ENCODE results near the gene GPR108.

GPR108 gene

GRCh38 chr19:6700586-6701316, 36.6 kb downstream of the GPR108 start:
- no peak for DNase-seq

- DNase-seq: no peak
These were observed 37.4 kb downstream of the GPR108 start for GRCh38 chr19:6699935-6700334.

GRCh38 chr19:6697291-6697690, 40.1 kb downstream of the GPR108 start:
- DNase-seq: no peak

GRCh38 chr19:6696239-6696820, 41.0 kb downstream of the GPR108 start:
- DNase-seq: no peak

GRCh38 chr19:6694147-6694815, 43.1 kb downstream of the GPR108 start:
- DNase-seq: no peak

- no peak for DNase-seq
These were observed 43.7 kb downstream of the GPR108 start for GRCh38 chr19:6693681-6694080.

- DNase-seq: no peak
These were observed 44.3 kb downstream of the GPR108 start for GRCh38 chr19:6693056-6693471.

- DNase-seq: no peak
These were observed 45.4 kb downstream of the GPR108 start for GRCh38 chr19:6692027-6692426.

GRCh38 chr19:6691342-6691741, 46.0 kb downstream of the GPR108 start:
- DNase-seq: no peak

- no peak for DNase-seq
These were observed 47.1 kb downstream of the GPR108 start for GRCh38 chr19:6690160-6690885.

GRCh38 chr19:6687114-6687513, 50.3 kb downstream of the GPR108 start:
- no peak for DNase-seq

- no peak for DNase-seq
These were observed 50.8 kb downstream of the GPR108 start for GRCh38 chr19:6686628-6686975.

GRCh38 chr19:6685962-6686627, 51.3 kb downstream of the GPR108 start:
- DNase-seq: no peak

- DNase-seq: no peak
These were observed 51.9 kb downstream of the GPR108 start for GRCh38 chr19:6685482-6685881.

- no peak for DNase-seq
These were observed 53.4 kb downstream of the GPR108 start for GRCh38 chr19:6683971-6684370.

GRCh38 chr19:6682607-6683128, 54.7 kb downstream of the GPR108 start:
- no peak for DNase-seq

GRCh38 chr19:6680141-6680540, 57.2 kb downstream of the GPR108 start:
- DNase-seq: peak; percentile 50

All from NCI-H2171 treated with DMSO at 0.1 percent for 48 hours (cell line).